ENCODE measurements around the gene ANKRD10.
A peak's percentile ranks its signal among the peaks of the same experiment; 100 is the strongest.

ANKRD10 gene

GRCh38 chr13:110932588-110932987 is 17.7 kb upstream of the ANKRD10 start:
- H3K9ac ChIP-seq (ENCODE audit: low read depth, low read length): no peak overlapping the region
- H3K9me3 ChIP-seq (ENCODE audit: insufficient read depth, low read length, severe bottlenecking): peaks cover 31% of the 10 kb centered on the region
- H3K4me3 ChIP-seq (ENCODE audit: low read depth in 1 of 2, low read length in 2 of 2): no peak overlapping the region
- no peaks in the 10 kb centered on the region for H3K4me1 ChIP-seq (ENCODE audit: insufficient read depth, low read length)
- no peak overlapping the region for H2AFZ ChIP-seq (ENCODE audit: low read depth, low read length)
- H3K4me2 ChIP-seq (ENCODE audit: insufficient read depth, low read length): no peak overlapping the region
- no peaks in the 10 kb centered on the region for H4K20me1 ChIP-seq (ENCODE audit: insufficient read depth, low read length)
- H3K27me3 ChIP-seq (ENCODE audit: insufficient read depth, low read length, poor library complexity): no peaks in the 10 kb centered on the region
- H3K27ac ChIP-seq (ENCODE audit: low read length): no peak overlapping the region
- no peaks in the 10 kb centered on the region for H3K79me2 ChIP-seq (ENCODE audit: insufficient read depth, low read length)
- TF ChIP-seq, protein P1, sequence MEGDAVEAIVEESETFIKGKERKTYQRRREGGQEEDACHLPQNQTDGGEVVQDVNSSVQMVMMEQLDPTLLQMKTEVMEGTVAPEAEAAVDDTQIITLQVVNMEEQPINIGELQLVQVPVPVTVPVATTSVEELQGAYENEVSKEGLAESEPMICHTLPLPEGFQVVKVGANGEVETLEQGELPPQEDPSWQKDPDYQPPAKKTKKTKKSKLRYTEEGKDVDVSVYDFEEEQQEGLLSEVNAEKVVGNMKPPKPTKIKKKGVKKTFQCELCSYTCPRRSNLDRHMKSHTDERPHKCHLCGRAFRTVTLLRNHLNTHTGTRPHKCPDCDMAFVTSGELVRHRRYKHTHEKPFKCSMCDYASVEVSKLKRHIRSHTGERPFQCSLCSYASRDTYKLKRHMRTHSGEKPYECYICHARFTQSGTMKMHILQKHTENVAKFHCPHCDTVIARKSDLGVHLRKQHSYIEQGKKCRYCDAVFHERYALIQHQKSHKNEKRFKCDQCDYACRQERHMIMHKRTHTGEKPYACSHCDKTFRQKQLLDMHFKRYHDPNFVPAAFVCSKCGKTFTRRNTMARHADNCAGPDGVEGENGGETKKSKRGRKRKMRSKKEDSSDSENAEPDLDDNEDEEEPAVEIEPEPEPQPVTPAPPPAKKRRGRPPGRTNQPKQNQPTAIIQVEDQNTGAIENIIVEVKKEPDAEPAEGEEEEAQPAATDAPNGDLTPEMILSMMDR (IDR thresholded peaks at IDR 0.05; ENCODE audit: borderline replicate concordance, extremely low read depth, low read length, poor library complexity, severe bottlenecking): no peak
- TF ChIP-seq EZH2 (IDR thresholded peaks at IDR 0.05; ENCODE audit: borderline replicate concordance, low read depth, low read length, severe bottlenecking): no peak
- ATAC-seq (ENCODE audit: insufficient read depth, low read depth) (no peak), DNase-seq (no peak)
- H3K36me3 ChIP-seq (ENCODE audit: insufficient read depth, low read length): no peaks in the 10 kb centered on the region

DNA sequence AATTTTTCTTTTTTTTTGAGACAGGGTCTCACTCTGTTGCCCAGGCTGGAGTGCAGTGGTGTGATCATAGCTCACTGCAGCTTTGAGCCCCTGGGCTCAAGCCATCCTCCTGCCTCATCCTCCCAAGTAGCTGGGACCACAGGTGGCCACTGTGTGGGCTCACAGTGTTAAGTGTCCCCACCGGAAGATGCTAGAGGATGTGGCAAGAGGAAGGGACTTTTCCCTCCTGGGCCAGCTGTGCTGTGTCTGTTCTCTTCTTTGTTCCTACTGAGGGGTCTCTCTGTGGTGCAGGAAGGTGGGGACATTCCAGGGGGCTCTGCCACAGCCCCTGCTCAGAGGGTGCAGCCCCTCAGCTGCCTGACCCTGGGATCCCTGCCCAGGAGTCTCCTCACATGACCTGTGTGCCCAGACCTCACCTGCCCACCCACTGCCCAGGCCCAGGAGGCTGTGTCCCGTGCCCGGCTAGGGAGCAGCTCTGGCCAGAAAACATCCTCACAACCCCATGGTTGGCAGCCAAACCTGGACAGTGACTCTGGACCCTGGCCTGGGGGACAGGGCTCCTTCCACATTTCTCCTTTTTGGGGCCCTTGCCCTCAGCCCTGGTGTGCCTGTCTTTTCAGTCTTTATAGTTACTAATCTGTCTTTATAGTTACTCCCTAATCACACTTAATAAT is 14.4 kb upstream of the ANKRD10 start:
- H3K27ac ChIP-seq (ENCODE audit: low read length): no peak overlapping the region
- H3K9ac ChIP-seq (ENCODE audit: low read depth, low read length): no peak overlapping the region
- TF ChIP-seq, protein P1 (IDR thresholded peaks at IDR 0.05; ENCODE audit: borderline replicate concordance, extremely low read depth, low read length, poor library complexity, severe bottlenecking): no peak
- no peak for TF ChIP-seq EZH2 (IDR thresholded peaks at IDR 0.05; ENCODE audit: borderline replicate concordance, low read depth, low read length, severe bottlenecking)
- H3K4me3 ChIP-seq (ENCODE audit: low read depth in 1 of 2, low read length in 2 of 2): no peak overlapping the region
- no peaks in the 10 kb centered on the region for H3K36me3 ChIP-seq (ENCODE audit: insufficient read depth, low read length)
- no peaks in the 10 kb centered on the region for H4K20me1 ChIP-seq (ENCODE audit: insufficient read depth, low read length)
- H2AFZ ChIP-seq (ENCODE audit: low read depth, low read length): no peak overlapping the region
- H3K79me2 ChIP-seq (ENCODE audit: insufficient read depth, low read length): no peaks in the 10 kb centered on the region
- no peaks in the 10 kb centered on the region for H3K27me3 ChIP-seq (ENCODE audit: insufficient read depth, low read length, poor library complexity)
- DNase-seq (no peak), ATAC-seq (ENCODE audit: insufficient read depth, low read depth) (peak; percentile 17; the same call in 1 of the 3 replicates)
- no peak overlapping the region for H3K4me2 ChIP-seq (ENCODE audit: insufficient read depth, low read length)
- peaks cover 20% of the 10 kb centered on the region for H3K9me3 ChIP-seq (ENCODE audit: insufficient read depth, low read length, severe bottlenecking)
- no peaks in the 10 kb centered on the region for H3K4me1 ChIP-seq (ENCODE audit: insufficient read depth, low read length)

DNA sequence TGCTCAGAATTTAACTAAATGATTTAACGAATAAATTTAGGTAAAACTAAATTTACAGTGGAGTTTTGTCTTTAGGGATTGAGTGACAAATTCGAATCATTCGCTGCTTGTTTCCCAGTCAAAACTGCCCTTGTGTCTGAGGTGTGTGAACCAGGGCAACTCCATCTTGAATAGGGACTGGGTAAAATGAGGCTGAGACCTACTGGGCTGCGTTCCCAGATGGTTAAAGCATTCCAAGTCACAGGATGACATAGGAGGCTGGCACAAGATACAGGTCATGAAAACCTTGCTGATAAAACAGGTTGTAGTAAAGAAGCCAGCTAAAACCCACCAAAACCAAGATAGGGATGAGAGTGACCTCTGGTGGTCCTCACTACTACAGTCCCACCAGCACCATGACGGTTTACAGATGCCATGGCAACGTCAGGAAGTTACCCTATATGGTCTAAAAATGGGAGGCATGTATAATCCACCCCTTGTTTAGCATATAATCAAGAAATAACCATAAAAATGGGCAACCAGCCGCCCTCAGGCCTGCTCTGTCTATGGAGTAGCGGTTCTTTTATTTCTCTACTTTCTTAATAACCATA is 10.2 kb upstream of the ANKRD10 start:
- no peaks in the 10 kb centered on the region for H3K4me1 ChIP-seq (ENCODE audit: insufficient read depth, low read length)
- no peak overlapping the region for H3K27ac ChIP-seq (ENCODE audit: low read length)
- TF ChIP-seq EZH2 (IDR thresholded peaks at IDR 0.05; ENCODE audit: borderline replicate concordance, low read depth, low read length, severe bottlenecking): no peak
- TF ChIP-seq, protein P1 (IDR thresholded peaks at IDR 0.05; ENCODE audit: borderline replicate concordance, extremely low read depth, low read length, poor library complexity, severe bottlenecking): peak; percentile 57
- H3K36me3 ChIP-seq (ENCODE audit: insufficient read depth, low read length): no peaks in the 10 kb centered on the region
- peaks cover 4% of the 10 kb centered on the region for H3K27me3 ChIP-seq (ENCODE audit: insufficient read depth, low read length, poor library complexity)
- H3K9ac ChIP-seq (ENCODE audit: low read depth, low read length): no peak overlapping the region
- no peak overlapping the region for H2AFZ ChIP-seq (ENCODE audit: low read depth, low read length)
- H4K20me1 ChIP-seq (ENCODE audit: insufficient read depth, low read length): no peaks in the 10 kb centered on the region
- no peak overlapping the region for H3K4me3 ChIP-seq (ENCODE audit: low read depth in 1 of 2, low read length in 2 of 2)
- no peaks in the 10 kb centered on the region for H3K79me2 ChIP-seq (ENCODE audit: insufficient read depth, low read length)
- no peak overlapping the region for H3K4me2 ChIP-seq (ENCODE audit: insufficient read depth, low read length)
- no peaks in the 10 kb centered on the region for H3K9me3 ChIP-seq (ENCODE audit: insufficient read depth, low read length, severe bottlenecking)
- ATAC-seq (ENCODE audit: insufficient read depth, low read depth): 0 out of 3 replicates have a peak, but pooled peaks have one; percentile 35
- DNase-seq: peak; percentile 29
